ENCODE results near the gene UBE2D4. TPM values are rescaled to one million over a fixed set of nuclear protein-coding genes. Genes with fewer than 3 reads are reported as not detected.

The UBE2D4 gene
- total RNA-seq, 2 donors from 2014 or later = 6.7 to 9.0 TPM

DNA sequence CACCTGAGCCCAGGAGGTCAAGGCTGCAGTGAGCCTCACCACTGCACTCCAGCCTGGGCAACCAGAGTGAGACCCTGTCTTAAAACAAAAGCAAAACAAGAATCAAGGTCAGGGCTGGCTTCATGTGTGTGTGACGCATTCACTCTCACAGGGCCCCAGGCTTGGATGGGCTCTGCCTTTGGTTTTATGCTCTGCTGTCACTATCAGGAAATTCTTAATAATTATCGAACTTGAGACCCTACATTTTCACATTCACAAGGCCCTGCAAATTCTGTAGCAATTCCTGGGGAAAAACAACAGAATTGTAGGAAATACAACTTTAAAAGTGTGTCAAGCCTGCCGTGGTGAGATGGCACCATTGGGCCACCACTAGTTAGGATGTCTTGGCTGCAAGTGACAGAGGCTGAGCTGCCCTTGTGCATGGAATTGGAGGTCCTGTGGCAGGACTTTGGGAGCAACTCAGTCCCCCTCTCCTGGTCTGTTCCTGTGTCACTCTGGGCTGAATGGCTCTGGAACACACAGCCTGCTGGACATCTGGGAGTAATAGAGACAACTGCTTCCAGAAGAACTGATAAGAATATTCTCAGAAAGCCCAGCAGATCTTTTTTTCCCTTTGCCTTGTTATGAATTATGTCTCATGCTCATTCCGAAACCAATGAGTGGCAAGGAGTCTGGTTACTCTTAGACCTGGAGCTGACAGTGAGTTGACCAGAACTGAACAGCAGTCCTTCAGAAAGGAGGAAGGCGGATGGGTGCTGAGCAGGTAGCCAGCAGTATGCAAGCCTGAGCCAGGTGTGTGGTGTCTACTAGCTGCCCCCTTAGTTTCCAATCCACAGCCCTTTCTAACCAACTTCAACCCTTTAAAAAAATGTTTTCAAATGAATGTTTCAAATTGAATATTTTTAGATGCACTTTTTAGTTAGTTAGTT is 3.6 kb downstream of the UBE2D4 start:
- no peaks in the 10 kb centered on the region for H3K9me3 Mint-ChIP-seq
- no peaks in the 10 kb centered on the region for H3K27me3 Mint-ChIP-seq (ENCODE audit: low read depth)
- ATAC-seq (replicated peaks in 1 of 2) (no peak), DNase-seq (no peak)
- H3K27ac Mint-ChIP-seq = no peak overlapping the region
- peaks cover 2 to 3% of the 10 kb centered on the region in 2 donors for H3K36me3 Mint-ChIP-seq (ENCODE audit: insufficient read depth in 2 of 2)
- peaks cover 42% of the 10 kb centered on the region for H3K4me1 Mint-ChIP-seq (ENCODE audit: low read depth)
- H3K4me3 Mint-ChIP-seq = no peak overlapping the region

DNA sequence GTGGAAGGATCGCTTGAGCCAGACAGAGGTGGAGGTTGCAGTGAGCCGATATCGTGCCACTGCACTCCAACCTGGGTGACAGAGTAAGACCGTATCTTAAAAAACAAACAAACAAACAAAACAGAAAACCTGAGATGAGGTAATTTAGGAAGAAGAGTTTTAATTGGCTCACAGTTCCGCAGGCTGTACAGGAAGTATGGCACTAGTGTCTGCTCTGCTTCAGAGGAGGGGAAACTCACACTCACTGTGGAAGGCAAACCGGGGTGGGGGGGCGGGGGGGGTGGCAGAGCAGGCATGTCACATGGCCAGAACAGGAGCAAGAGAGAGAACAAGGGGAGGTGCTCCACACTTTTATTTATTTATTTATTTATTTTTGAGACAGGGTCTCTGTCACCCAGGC is 5.1 kb downstream of the UBE2D4 start:
- Mint-ChIP-seq H3K9me3 (no peaks in the 10 kb centered on the region), H3K27ac (no peak overlapping the region), H3K36me3 (ENCODE audit: insufficient read depth in 2 of 2) (peaks cover 2 to 3% of the 10 kb centered on the region in 2 donors), H3K27me3 (ENCODE audit: low read depth) (no peaks in the 10 kb centered on the region), H3K4me3 (peak overlapping the region; percentile 31 to 48), H3K4me1 (ENCODE audit: low read depth) (peaks cover 31% of the 10 kb centered on the region)
- ATAC-seq (replicated peaks in 1 of 2) (no peak), DNase-seq (no peak)

DNA sequence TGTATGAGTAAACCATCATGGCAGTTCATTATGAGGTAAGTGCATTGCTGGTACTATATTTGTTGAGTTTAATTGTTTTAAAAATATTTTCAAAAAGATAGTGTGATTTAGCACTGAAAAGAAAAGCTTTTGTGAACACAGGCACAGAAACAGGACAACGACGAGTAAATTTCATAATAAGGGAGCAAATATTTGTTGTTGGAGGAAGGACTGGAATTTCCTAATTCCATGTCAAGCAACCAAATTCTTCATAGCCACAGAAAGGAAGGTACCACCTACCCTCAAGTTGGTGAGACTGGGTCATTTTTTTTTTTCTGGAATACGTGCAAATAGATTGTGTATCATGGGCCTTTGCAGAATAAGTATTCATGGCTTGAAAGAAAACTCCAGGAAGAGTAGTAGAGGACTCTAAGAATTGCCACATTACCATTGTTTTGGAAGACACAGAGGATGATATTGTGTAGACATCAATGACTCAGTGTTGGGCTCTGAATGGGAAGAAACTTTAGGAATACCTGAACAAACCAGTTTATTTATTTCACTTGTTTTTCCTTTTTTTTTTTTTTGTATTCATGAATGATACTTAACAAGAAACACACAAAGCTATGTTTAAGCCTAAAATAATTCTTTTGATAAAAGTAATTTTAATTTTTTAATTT is 7.8 kb downstream of the UBE2D4 start:
- DNase-seq = no peak
- Mint-ChIP-seq H3K4me1 (ENCODE audit: low read depth) (peaks cover 11% of the 10 kb centered on the region), H3K9me3 (no peaks in the 10 kb centered on the region), H3K36me3 (ENCODE audit: insufficient read depth in 2 of 2) (no peaks in the 10 kb centered on the region), H3K27ac (no peak overlapping the region), H3K27me3 (ENCODE audit: low read depth) (no peaks in the 10 kb centered on the region), H3K4me3 (no peak overlapping the region)
- no peak for ATAC-seq (replicated peaks in 1 of 2)

DNA sequence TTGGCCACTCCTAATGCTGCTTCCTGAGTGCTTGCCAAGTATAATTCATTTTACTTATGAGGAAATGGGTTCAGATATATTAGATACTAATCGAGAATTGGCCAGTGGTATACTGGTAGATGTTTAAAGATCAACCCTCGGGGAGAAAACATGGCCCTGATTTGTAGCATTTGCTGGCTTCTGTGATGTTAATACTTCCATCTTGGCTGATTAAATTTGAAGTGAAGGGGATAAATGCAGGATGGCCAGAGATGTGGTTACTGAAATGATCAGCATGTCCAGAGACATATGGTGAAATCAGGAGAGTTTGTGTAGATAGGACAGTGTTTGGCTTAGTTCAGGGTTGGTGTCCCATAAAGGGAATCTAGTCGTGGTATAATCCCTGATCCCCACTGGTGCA is 11.2 kb downstream of the UBE2D4 start:
- DNase-seq = no peak
- Mint-ChIP-seq H3K36me3 (ENCODE audit: insufficient read depth in 2 of 2) (no peaks in the 10 kb centered on the region), H3K4me3 (no peak overlapping the region), H3K9me3 (no peaks in the 10 kb centered on the region), H3K27ac (no peak overlapping the region), H3K27me3 (ENCODE audit: low read depth) (no peaks in the 10 kb centered on the region), H3K4me1 (ENCODE audit: low read depth) (no peaks in the 10 kb centered on the region)
- ATAC-seq (replicated peaks in 1 of 2) = no peak

DNA sequence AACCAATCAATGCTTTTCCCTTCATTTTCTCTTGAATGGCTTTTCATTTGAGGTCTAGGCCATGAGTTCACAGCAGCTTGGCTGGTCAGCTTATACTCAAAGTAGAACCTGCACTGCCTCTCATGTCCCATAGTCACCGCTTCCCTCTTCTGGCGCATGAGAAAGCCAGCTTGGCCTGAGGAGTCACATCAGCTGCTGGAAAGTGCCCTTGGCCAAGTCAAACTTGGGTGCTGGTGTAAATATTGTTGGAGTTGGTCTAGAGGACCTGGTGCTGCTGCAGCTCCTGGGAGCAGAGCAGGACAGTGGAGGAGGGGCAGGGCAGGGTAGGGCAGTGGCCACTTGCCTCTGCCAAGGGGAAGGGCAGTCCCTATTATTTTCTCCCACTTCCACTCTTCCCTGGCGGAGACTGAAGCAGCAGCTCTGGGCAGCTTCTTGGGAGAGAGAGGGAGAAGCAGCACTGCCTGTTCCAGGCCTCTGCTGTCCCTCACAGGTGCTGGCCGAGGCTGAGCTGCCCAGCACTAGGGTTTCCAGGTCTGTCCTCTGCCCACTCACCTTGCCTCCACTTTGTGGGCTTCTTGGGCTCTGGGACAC is 12.8 kb downstream of the UBE2D4 start:
- H3K9me3 Mint-ChIP-seq = no peaks in the 10 kb centered on the region
- no peak for DNase-seq
- no peaks in the 10 kb centered on the region for H3K4me1 Mint-ChIP-seq (ENCODE audit: low read depth)
- H3K27me3 Mint-ChIP-seq (ENCODE audit: low read depth) = no peaks in the 10 kb centered on the region
- H3K36me3 Mint-ChIP-seq (ENCODE audit: insufficient read depth in 2 of 2) = no peaks in the 10 kb centered on the region
- no peak overlapping the region for H3K4me3 Mint-ChIP-seq
- peak in 1 of 2 donors; percentile 15 for ATAC-seq (replicated peaks in 1 of 2)
- H3K27ac Mint-ChIP-seq = no peak overlapping the region

DNA sequence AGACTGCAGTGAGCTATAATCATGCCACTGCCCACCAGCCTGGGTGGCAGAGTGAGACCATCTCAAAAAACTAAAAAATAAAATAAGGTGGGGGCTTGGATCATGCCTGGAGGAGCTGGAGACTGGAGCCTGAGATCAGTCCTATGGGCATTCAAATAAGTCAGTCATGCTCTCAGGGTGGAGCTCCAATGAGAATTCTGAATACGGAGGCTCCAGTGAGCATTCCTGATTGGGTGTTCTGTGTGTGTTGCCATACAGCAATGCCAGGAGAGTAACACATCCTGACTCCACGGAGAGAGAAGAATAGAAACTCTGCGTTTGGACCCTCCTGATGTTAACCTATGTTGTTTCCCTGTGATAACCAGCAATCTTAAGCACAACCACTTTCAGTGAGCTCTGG is 16.0 kb downstream of the UBE2D4 start:
- Mint-ChIP-seq H3K36me3 (ENCODE audit: insufficient read depth in 2 of 2) (no peaks in the 10 kb centered on the region), H3K27ac (no peak overlapping the region), H3K9me3 (no peaks in the 10 kb centered on the region), H3K4me3 (no peak overlapping the region), H3K4me1 (ENCODE audit: low read depth) (no peaks in the 10 kb centered on the region), H3K27me3 (ENCODE audit: low read depth) (no peaks in the 10 kb centered on the region)
- DNase-seq (no peak), ATAC-seq (replicated peaks in 1 of 2) (no peak)

DNA sequence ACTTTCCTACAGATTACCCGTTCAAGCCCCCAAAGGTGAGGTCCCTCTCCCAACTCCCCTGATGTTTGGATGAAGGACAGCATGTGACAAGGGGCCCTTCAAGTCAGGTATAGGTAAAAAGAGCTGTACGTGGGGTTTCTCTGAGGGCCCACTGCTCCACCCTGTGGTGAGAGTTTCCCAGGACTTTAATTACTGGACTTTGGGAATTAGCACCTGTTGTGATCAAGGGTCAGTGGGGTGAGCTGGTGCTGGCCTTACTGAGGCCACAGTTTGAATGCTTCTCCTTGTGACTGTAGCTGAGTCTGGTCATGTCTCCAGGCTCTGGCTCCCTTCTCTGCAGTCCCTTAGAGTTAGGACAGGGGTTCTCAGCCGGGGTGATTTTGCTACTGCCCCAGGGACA is 16.8 kb downstream of the UBE2D4 start:
- DNase-seq (no peak), ATAC-seq (replicated peaks in 1 of 2) (no peak)
- peaks cover 0 to 2% of the 10 kb centered on the region in 2 donors for H3K36me3 Mint-ChIP-seq (ENCODE audit: insufficient read depth in 2 of 2)
- H3K4me3 Mint-ChIP-seq = no peak overlapping the region
- no peaks in the 10 kb centered on the region for H3K4me1 Mint-ChIP-seq (ENCODE audit: low read depth)
- no peaks in the 10 kb centered on the region for H3K9me3 Mint-ChIP-seq
- H3K27ac Mint-ChIP-seq = no peak overlapping the region
- H3K27me3 Mint-ChIP-seq (ENCODE audit: low read depth) = no peaks in the 10 kb centered on the region

DNA sequence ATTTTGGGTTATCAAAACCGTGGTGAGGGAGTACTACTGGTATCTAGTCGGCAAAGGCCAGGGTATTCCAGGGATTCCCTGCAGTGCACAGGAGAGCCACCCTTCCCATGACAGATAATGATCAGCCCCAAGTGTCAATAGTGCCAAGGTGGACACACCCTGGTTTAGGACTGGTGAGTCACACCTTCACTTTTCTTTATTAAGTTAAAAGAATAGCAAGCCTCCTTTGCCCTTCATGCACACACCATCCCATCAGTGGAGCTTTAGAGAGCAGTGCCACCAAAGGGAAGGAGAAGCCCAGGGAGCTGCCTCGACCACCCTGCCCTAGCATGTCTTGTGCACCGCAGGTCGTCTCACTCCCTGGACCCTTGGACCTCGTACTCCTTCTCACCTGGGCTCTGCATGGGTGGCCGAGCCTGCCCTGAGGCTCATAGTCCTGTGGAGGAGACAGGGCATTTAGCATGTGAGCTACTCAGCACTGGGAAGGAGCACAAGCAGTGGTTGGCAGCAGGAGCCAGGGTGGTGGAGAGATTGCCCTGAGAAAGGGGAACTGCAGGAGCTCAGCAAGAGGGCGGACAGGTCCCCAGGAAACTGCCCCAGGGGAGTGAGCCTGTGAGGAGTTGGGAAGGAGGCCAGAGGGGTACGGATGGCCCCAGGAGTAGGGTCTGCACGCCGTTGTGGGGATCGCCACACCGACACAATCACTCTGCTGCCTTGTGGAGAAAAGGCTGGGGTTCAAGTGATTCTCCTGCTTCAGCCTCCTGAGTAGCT is 17.4 kb downstream of the UBE2D4 start:
- no peaks in the 10 kb centered on the region for H3K4me1 Mint-ChIP-seq (ENCODE audit: low read depth)
- H3K9me3 Mint-ChIP-seq = no peaks in the 10 kb centered on the region
- ATAC-seq (replicated peaks in 1 of 2) (no peak), DNase-seq (no peak)
- H3K4me3 Mint-ChIP-seq = no peak overlapping the region
- H3K27ac Mint-ChIP-seq = no peak overlapping the region
- no peaks in the 10 kb centered on the region for H3K27me3 Mint-ChIP-seq (ENCODE audit: low read depth)
- H3K36me3 Mint-ChIP-seq (ENCODE audit: insufficient read depth in 2 of 2) = peaks cover 0 to 2% of the 10 kb centered on the region in 2 donors

DNA sequence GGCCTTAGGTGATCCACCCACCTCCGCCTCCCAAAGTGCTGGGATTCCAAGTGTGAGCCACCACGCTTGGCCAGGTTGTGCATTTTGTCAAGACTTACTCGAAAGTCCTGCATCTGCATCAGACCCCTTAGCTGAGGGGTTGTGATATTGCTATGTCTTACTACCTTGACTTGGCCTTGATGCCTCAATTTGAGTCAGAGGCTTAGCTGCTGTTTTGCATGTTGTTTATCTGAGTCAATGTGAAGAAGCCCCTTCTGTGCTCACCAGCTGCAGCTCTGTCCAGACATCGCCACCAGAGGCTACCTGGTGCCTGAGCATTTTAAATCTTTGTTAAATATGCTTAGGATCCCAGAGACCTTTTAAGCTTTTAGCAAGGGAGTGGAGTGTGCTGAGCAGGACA is 18.1 kb downstream of the UBE2D4 start:
- H3K9me3 Mint-ChIP-seq = no peaks in the 10 kb centered on the region
- DNase-seq (no peak), ATAC-seq (replicated peaks in 1 of 2) (peak in 1 of 2 donors; percentile 30)
- H3K27me3 Mint-ChIP-seq (ENCODE audit: low read depth) = no peaks in the 10 kb centered on the region
- peaks cover 0 to 2% of the 10 kb centered on the region in 2 donors for H3K36me3 Mint-ChIP-seq (ENCODE audit: insufficient read depth in 2 of 2)
- H3K4me3 Mint-ChIP-seq = no peak overlapping the region
- no peak overlapping the region for H3K27ac Mint-ChIP-seq
- H3K4me1 Mint-ChIP-seq (ENCODE audit: low read depth) = no peaks in the 10 kb centered on the region

DNA sequence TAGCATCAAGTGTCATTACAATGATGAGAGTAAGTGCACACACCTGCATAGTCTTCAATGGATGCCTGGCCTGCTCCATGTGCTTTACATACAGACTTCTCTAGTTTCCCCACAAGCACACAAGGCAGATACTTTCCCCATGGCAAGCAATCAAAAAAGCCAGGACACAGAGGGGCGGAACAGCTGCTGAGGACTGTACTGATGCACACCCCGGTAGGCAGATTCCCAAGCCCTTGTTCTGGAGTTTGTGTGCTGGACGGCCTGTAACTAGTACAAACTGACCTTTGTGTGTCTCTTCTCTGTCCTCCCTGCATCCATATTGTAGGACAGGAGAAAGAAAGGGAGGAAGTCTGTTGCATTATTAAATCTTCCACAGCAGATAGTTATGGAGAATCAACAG is 25.8 kb downstream of the UBE2D4 start:
- Mint-ChIP-seq H3K27me3 (ENCODE audit: low read depth) (no peaks in the 10 kb centered on the region), H3K27ac (no peak overlapping the region), H3K4me1 (ENCODE audit: low read depth) (peaks cover 6% of the 10 kb centered on the region), H3K9me3 (no peaks in the 10 kb centered on the region), H3K36me3 (ENCODE audit: insufficient read depth in 2 of 2) (peaks cover 0 to 2% of the 10 kb centered on the region in 2 donors), H3K4me3 (no peak overlapping the region)
- ATAC-seq (replicated peaks in 1 of 2) = no peak
- no peak for DNase-seq

DNA sequence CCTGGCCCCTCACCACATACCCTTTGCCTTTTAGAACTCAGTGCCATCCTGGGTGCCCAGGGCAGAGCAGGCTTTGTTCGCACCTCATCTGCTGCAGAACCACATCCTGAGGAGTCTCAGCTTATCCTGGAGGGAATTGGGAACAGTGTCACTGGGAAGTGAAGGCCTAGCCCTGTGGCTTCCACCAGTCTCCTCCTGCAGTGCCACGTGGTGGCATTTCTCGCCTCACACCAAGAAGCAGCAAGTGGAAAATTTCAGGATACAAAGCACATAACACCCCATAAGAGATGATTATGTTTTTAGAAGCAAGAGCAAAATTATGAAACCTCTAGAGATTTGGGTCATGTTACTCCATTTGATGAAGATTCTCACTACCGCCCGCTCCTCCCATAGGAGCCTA is 26.8 kb downstream of the UBE2D4 start:
- H3K36me3 Mint-ChIP-seq (ENCODE audit: insufficient read depth in 2 of 2) = peaks cover 0 to 1% of the 10 kb centered on the region in 2 donors
- H3K27ac Mint-ChIP-seq = no peak overlapping the region
- peaks cover 6% of the 10 kb centered on the region for H3K4me1 Mint-ChIP-seq (ENCODE audit: low read depth)
- ATAC-seq (replicated peaks in 1 of 2) = no peak
- H3K4me3 Mint-ChIP-seq = no peak overlapping the region
- no peak for DNase-seq
- no peaks in the 10 kb centered on the region for H3K27me3 Mint-ChIP-seq (ENCODE audit: low read depth)
- no peaks in the 10 kb centered on the region for H3K9me3 Mint-ChIP-seq

DNA sequence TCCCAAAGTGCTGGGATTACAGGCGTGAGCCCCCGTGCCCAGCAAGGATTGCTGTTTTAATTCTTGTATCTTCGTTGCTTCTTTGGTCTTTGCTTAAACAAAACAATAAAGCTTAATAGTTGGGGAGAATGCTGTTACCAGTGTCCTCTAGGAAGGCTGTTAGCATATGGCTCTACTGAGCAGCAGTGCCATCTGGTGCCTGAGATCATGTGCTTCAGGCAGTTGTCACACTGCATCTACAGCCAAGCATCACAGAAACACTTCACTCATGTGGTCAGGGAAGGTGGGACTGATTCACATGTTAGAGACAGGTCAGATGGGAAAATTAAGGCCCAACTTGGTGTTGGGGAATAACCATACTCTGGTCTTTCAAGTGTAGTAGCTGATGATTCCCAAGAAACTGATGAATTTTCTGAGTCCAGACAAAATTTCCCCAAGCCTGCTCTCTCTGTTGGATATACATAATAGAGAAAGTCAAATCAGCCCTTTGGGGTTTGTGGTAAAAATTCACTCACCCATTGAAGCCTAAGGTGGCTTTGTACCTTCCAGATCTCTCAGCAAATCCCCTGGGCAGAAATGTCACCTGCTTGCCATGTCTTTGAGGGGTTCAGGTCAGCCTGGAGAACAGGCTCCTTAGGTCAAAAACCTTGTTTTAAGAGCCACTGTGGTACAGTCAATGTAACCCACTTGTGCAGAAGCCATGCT is 28.4 kb downstream of the UBE2D4 start:
- ATAC-seq (replicated peaks in 1 of 2) (peak; percentile 64 to 70), DNase-seq (peak in 1 of 2 donors; percentile 15)
- Mint-ChIP-seq H3K36me3 (ENCODE audit: insufficient read depth in 2 of 2) (peaks cover 0 to 1% of the 10 kb centered on the region in 2 donors), H3K4me1 (ENCODE audit: low read depth) (peaks cover 6% of the 10 kb centered on the region), H3K9me3 (no peaks in the 10 kb centered on the region), H3K27ac (no peak overlapping the region), H3K4me3 (no peak overlapping the region), H3K27me3 (ENCODE audit: low read depth) (no peaks in the 10 kb centered on the region)
